Measurements from ENCODE around the gene ABCA3. TPM values are rescaled to one million over a fixed set of nuclear protein-coding genes. Genes with fewer than 3 reads are reported as not detected.

ABCA3 gene
- total and polyA plus RNA-seq, 9 donors = 7.5 to 17.6 (median 14.8) TPM

DNA sequence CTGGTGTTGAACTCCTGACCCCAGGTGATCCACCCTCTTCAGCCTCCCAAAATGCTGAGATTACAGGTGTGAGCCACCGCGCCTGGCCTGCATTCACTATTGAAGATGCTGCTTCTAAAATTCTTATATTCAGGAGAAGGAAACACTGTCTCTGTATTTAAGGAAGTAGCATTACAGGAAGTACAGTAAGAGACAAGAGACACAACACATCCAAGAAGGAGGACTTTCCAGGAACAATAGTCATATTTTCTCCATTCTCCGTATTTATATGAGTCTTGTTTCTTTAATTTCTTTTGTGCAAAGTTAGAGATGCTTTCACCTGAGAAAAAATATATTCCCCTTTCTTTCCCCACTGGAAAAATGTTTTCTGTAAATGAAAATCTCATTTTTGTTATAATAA lies 18.3 kb upstream of the ABCA3 start:
- Histone ChIP-seq H3K27ac (ENCODE audit: low read length) (no peak overlapping the region), H3K4me1 (ENCODE audit: control insufficient read depth, insufficient read depth, low read length) (no peaks in the 10 kb centered on the region), H3K9me3 (replicated peaks; ENCODE audit: control insufficient read depth, low read depth, low read length) (peaks cover 4% of the 10 kb centered on the region), H3K27me3 (ENCODE audit: control insufficient read depth, insufficient read depth, low read length) (peaks cover 3% of the 10 kb centered on the region), H3K36me3 (ENCODE audit: control insufficient read depth, insufficient read depth, low read length) (no peaks in the 10 kb centered on the region), H3K4me3 (ENCODE audit: low read length) (no peak overlapping the region)
- no CpG with 5 or more reads among the region's 3 CpGs for WGBS (ENCODE audit: insufficient coverage)
- no peak for DNase-seq

- peaks cover 4% of the 10 kb centered on the region for H3K9me3 ChIP-seq (replicated peaks; ENCODE audit: control insufficient read depth, low read depth, low read length)
- H3K27ac ChIP-seq (ENCODE audit: low read length) = no peak overlapping the region
- no peaks in the 10 kb centered on the region for H3K36me3 ChIP-seq (ENCODE audit: control insufficient read depth, insufficient read depth, low read length)
- peaks cover 10% of the 10 kb centered on the region for H3K27me3 ChIP-seq (ENCODE audit: control insufficient read depth, insufficient read depth, low read length)
- no peak overlapping the region for H3K4me3 ChIP-seq (ENCODE audit: low read length)
- DNase-seq = no peak
- no peaks in the 10 kb centered on the region for H3K4me1 ChIP-seq (ENCODE audit: control insufficient read depth, insufficient read depth, low read length)
- WGBS (ENCODE audit: insufficient coverage) = no CpG with 5 or more reads among the region's 4 CpGs
Observed at GRCh38 chr16:2357331-2357730, 16.8 kb upstream of the ABCA3 start.

DNA sequence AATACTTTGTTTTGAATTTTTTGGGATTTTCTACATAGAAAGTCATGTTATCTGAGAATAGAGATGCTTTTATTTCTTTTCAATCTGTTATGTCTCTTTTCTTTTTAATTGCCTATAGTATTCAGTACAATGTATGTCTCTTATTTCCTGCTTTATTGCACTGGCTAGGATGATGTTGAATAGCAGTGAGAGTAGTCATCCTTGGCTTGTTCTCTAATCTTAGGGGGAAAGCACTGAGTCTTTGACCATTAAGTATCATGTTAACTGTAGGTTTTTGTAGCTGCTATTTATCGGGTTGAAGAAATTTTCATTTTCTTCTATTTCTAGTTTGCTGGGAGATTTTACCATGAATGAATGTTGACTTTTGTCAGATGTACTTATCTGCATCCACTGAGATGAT lies 10.0 kb upstream of the ABCA3 start:
- DNase-seq = peak; percentile 46
- WGBS (ENCODE audit: insufficient coverage) = no CpG with 5 or more reads among the region's 1 CpG

DNA sequence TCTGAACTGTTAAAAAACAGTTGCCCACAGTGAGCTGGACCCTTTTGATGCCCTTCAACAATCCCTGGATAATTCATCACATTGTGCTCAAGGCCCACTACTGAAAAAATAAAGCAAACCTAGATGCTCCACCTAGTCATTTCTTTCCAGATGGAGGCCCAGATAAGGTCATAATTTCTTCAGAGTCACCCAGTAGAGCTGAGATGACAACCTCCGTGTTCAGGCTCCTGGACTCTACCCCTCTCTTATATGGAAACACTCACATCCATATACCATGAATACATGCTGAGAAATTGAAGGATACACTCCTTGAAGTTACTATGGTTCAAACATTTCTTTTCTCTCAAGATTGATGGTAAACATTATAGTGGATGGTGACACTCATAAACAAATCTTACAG lies 2.7 kb upstream of the ABCA3 start:
- WGBS (ENCODE audit: insufficient coverage) = no CpG with 5 or more reads among the region's 1 CpG

More for the DNA sequence above, 10.0 kb upstream of the ABCA3 start:
- no peaks in the 10 kb centered on the region for H3K4me1 ChIP-seq (ENCODE audit: control insufficient read depth, insufficient read depth, low read length)
- no peak overlapping the region for H3K27ac ChIP-seq (ENCODE audit: low read length)
- H3K36me3 ChIP-seq (ENCODE audit: control insufficient read depth, insufficient read depth, low read length) = no peaks in the 10 kb centered on the region
- H3K4me3 ChIP-seq (ENCODE audit: low read length) = no peak overlapping the region
- peaks cover 12% of the 10 kb centered on the region for H3K27me3 ChIP-seq (ENCODE audit: control insufficient read depth, insufficient read depth, low read length)
- H3K9me3 ChIP-seq (replicated peaks; ENCODE audit: control insufficient read depth, low read depth, low read length) = no peaks in the 10 kb centered on the region

GRCh38 chr16:2341456-2342447 lies 1.2 kb upstream of the ABCA3 start:
- peak; percentile 14 for DNase-seq
- Histone ChIP-seq H3K36me3 (ENCODE audit: control insufficient read depth, insufficient read depth, low read length) (peaks cover 4% of the 10 kb centered on the region), H3K9me3 (replicated peaks; ENCODE audit: control insufficient read depth, low read depth, low read length) (no peaks in the 10 kb centered on the region), H3K27me3 (ENCODE audit: control insufficient read depth, insufficient read depth, low read length) (peaks cover 49% of the 10 kb centered on the region), H3K4me1 (ENCODE audit: control insufficient read depth, insufficient read depth, low read length) (peaks cover 10% of the 10 kb centered on the region), H3K4me3 (ENCODE audit: low read length) (no peak overlapping the region), H3K27ac (ENCODE audit: low read length) (no peak overlapping the region)
- WGBS (ENCODE audit: insufficient coverage) = 10% methylated on average over 73 of the region's 77 CpGs

More for the DNA sequence above, 2.7 kb upstream of the ABCA3 start:
- no peak overlapping the region for H3K4me3 ChIP-seq (ENCODE audit: low read length)
- peaks cover 10% of the 10 kb centered on the region for H3K4me1 ChIP-seq (ENCODE audit: control insufficient read depth, insufficient read depth, low read length)
- H3K9me3 ChIP-seq (replicated peaks; ENCODE audit: control insufficient read depth, low read depth, low read length) = no peaks in the 10 kb centered on the region
- no peak overlapping the region for H3K27ac ChIP-seq (ENCODE audit: low read length)
- H3K27me3 ChIP-seq (ENCODE audit: control insufficient read depth, insufficient read depth, low read length) = peaks cover 41% of the 10 kb centered on the region
- H3K36me3 ChIP-seq (ENCODE audit: control insufficient read depth, insufficient read depth, low read length) = peaks cover 3% of the 10 kb centered on the region
- no peak for DNase-seq

DNA sequence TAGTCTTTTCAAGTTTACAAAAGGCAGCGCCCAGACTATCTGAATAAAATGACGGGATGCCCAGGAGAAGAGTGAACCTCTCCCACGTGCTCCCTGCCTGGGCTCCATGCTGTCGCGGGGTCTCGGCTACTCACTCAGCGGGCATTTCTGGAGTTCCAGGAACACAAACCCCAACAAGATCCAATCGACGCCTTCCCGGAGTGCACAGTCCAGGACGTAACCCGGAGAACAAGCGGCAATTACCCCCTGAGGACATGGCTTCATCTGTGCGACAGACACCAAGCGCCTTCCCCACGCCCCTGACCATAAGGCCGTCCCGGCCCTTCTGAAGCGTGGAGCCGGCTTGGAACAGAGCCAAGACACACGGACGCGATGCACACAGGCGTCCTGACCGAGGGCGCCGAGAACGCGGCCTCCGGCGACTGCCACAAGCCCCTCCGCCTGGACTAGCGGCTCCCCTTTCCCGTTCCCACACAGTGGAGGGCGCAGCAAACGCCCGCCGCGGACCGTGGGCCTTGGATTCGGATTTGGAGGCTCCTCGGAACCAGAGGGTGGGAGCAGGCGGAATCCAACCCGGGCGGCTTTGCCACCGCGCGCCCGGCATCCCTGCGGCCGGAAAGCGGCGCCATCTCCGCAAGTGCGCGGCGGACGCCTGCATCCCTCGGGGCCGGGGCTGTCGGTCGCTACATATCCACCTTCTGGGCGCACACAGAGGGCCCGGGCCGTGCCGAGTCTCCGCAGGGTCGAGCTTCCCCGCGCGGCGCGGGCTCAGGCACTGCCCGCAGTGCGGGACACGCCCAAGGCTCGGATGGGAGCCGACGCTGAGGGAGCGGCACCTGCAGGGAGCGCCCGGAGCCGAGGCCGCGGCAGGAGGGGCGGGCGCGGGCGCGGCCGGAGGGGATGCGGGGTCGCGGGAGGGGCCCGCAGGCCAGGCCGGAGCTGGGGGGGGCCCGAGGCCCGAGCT lies 725 bp downstream of the ABCA3 start:
- H3K9me3 ChIP-seq (replicated peaks; ENCODE audit: control insufficient read depth, low read depth, low read length) = no peaks in the 10 kb centered on the region
- peak; percentile 60 for DNase-seq
- H3K27ac ChIP-seq (ENCODE audit: low read length) = no peak overlapping the region

DNA sequence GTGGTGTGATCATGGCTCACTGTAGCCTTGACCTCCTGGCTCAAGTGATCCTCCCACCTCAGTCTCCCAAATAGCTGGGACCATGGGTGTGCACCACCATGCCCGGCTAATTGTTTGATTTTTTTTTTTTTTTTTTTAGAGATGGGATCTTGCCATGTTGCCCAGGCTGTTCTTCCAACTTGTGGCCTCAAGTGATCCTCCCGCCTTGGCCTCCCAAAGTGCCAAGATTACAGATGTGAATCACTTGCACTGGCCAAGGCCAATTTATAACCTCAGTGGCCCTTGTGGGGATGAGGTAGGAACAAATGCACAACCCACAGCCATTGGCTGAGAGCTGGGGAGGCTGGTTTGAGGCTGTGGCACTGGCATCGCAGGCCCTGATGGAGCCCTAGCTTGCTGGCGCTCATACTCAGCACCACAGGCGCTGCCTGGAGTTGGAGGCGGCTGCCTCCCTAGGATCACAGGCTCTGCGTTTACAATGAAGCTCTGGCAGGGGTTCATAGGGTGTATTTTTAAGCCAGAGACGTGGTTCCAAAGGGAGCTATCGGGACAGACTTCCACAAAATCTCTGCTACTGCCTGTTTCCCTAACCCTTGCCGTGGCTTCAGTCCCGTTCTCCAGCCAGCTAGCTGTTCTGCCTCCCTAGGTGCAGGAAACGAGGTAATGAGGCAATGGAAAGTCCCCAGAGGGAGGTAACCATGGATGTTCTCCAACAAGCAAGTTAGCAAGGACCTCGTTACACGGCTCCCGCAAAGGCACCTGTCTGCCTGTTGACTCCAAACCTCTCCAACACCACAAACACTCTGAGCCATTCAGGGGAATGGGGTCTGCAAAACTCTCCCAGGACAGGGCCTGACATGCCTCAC lies 2.9 kb downstream of the ABCA3 start:
- 85% methylated on average over 8 of the region's 15 CpGs for WGBS (ENCODE audit: insufficient coverage)
- no peak overlapping the region for H3K27ac ChIP-seq (ENCODE audit: low read length)
- H3K4me3 ChIP-seq (ENCODE audit: low read length) = no peak overlapping the region
- peaks cover 10% of the 10 kb centered on the region for H3K4me1 ChIP-seq (ENCODE audit: control insufficient read depth, insufficient read depth, low read length)
- no peaks in the 10 kb centered on the region for H3K9me3 ChIP-seq (replicated peaks; ENCODE audit: control insufficient read depth, low read depth, low read length)
- DNase-seq = no peak
- H3K27me3 ChIP-seq (ENCODE audit: control insufficient read depth, insufficient read depth, low read length) = peaks cover 36% of the 10 kb centered on the region
- H3K36me3 ChIP-seq (ENCODE audit: control insufficient read depth, insufficient read depth, low read length) = peaks cover 4% of the 10 kb centered on the region

More for the DNA sequence above, 725 bp downstream of the ABCA3 start:
- 2% methylated on average over 96 of the region's 98 CpGs for WGBS (ENCODE audit: insufficient coverage)
- H3K4me3 ChIP-seq (ENCODE audit: low read length) = peak overlapping the region; percentile 64
- H3K4me1 ChIP-seq (ENCODE audit: control insufficient read depth, insufficient read depth, low read length) = peaks cover 10% of the 10 kb centered on the region
- H3K27me3 ChIP-seq (ENCODE audit: control insufficient read depth, insufficient read depth, low read length) = peaks cover 45% of the 10 kb centered on the region
- peaks cover 4% of the 10 kb centered on the region for H3K36me3 ChIP-seq (ENCODE audit: control insufficient read depth, insufficient read depth, low read length)

DNA sequence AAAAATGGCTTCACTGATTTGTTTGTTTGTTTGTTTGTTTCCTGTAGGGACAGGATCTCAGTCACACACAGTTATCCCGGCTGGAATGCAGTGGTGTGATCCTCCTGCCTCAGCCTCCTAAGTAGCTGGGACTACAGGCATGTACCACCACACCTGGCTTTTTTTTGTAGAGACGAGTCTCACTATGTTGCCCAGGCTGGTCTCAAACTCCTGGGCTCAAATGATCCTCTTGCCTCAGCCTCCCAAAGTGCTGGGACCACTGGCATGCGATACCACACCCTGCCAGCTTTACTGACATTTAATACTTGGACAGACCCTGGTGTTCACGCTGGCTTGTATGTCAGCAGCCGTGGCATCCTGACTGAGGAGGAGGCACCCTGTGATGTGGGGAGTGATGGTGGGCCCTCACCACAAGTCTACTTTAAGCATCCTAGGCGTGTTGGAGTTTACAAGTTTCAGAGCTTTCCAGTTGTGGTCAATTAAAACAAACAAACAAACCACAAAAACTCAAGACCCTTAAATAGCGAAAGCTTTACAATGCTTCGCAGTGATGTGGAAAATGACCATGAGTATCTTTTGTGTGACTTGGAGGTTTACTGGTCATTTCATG lies 5.1 kb downstream of the ABCA3 start:
- peaks cover 22% of the 10 kb centered on the region for H3K27me3 ChIP-seq (ENCODE audit: control insufficient read depth, insufficient read depth, low read length)
- H3K9me3 ChIP-seq (replicated peaks; ENCODE audit: control insufficient read depth, low read depth, low read length) = no peaks in the 10 kb centered on the region
- no peak overlapping the region for H3K27ac ChIP-seq (ENCODE audit: low read length)
- peaks cover 6% of the 10 kb centered on the region for H3K4me1 ChIP-seq (ENCODE audit: control insufficient read depth, insufficient read depth, low read length)
- peaks cover 4% of the 10 kb centered on the region for H3K36me3 ChIP-seq (ENCODE audit: control insufficient read depth, insufficient read depth, low read length)
- no peak for DNase-seq
- H3K4me3 ChIP-seq (ENCODE audit: low read length) = no peak overlapping the region
- 73% methylated on average over 3 of the region's 8 CpGs for WGBS (ENCODE audit: insufficient coverage)

GRCh38 chr16:2333772-2334379 lies 6.7 kb downstream of the ABCA3 start:
- Histone ChIP-seq H3K36me3 (ENCODE audit: control insufficient read depth, insufficient read depth, low read length) (peaks cover 10% of the 10 kb centered on the region), H3K9me3 (replicated peaks; ENCODE audit: control insufficient read depth, low read depth, low read length) (no peaks in the 10 kb centered on the region), H3K4me3 (ENCODE audit: low read length) (no peak overlapping the region), H3K27ac (ENCODE audit: low read length) (no peak overlapping the region), H3K27me3 (ENCODE audit: control insufficient read depth, insufficient read depth, low read length) (peaks cover 14% of the 10 kb centered on the region), H3K4me1 (ENCODE audit: control insufficient read depth, insufficient read depth, low read length) (no peaks in the 10 kb centered on the region)
- no peak for DNase-seq
- 78% methylated on average over 14 of the region's 17 CpGs for WGBS (ENCODE audit: insufficient coverage)

Data from muscle of leg (tissue), 11 donors.